DND-41 (cell line): ENCODE results near the gene ACBD4.

Experiments used
- ATAC-seq: fragments of 200-7000 bp; cut with Tn5 transposase; 3 replicates; pipeline ENCODE4 v1.9.1; 2021; ENCODE audit warnings: low read depth; ENCODE audit not compliant: insufficient read depth
- DNase-seq: peaks from one replicate; pipeline ENCODE4 v3.0.0-alpha.2; 2020
- H2AFZ ChIP-seq: 2 replicates; pipeline ENCODE4 v1.6.0; 2012; ENCODE audit warnings: low read depth, low read length
- H3K27ac ChIP-seq: 2 replicates; pipeline ENCODE4 v1.5.1; 2012; ENCODE audit warnings: low read length, inconsistent platforms
- H3K27me3 ChIP-seq: fragments of 200-600 bp; sonication (generic); 2 replicates; pipeline ENCODE4 v1.6.0; 2012; ENCODE audit warnings: low read length, mild to moderate bottlenecking, inconsistent platforms; ENCODE audit not compliant: insufficient read depth, poor library complexity
- H3K36me3 ChIP-seq: 2 replicates; pipeline ENCODE4 v1.5.1; 2012; ENCODE audit warnings: low read length, inconsistent platforms; ENCODE audit not compliant: insufficient read depth
- H3K4me1 ChIP-seq: 2 replicates; pipeline ENCODE4 v1.5.1; 2012; ENCODE audit warnings: mild to moderate bottlenecking, low read length; ENCODE audit not compliant: insufficient read depth
- H3K4me2 ChIP-seq: 2 replicates; pipeline ENCODE4 v1.6.0; 2012; ENCODE audit warnings: mild to moderate bottlenecking, moderate library complexity, low read length, inconsistent platforms; ENCODE audit not compliant: insufficient read depth
- H3K4me3 ChIP-seq, 2 experiments: fragments of 200-600 bp in 1 of 2; shearing (Covaris generic) in 1 of 2; 2 replicates each; pipeline ENCODE4 v1.5.1; 2012 to 2016; ENCODE audit warnings: inconsistent platforms in 2 of 2, low read length in 2 of 2, mild to moderate bottlenecking in 2 of 2, low read depth in 1 of 2, moderate library complexity in 1 of 2
- H3K79me2 ChIP-seq: 2 replicates; pipeline ENCODE4 v1.6.0; 2012; ENCODE audit warnings: low read length, inconsistent platforms; ENCODE audit not compliant: insufficient read depth
- H3K9ac ChIP-seq: 2 replicates; pipeline ENCODE4 v1.6.0; 2012; ENCODE audit warnings: low read depth, mild to moderate bottlenecking, inconsistent platforms, low read length, moderate library complexity
- H3K9me3 ChIP-seq: 2 replicates; pipeline ENCODE4 v1.5.1; 2012; ENCODE audit warnings: low read length, moderate library complexity, mild to moderate bottlenecking, inconsistent platforms; ENCODE audit not compliant: insufficient read depth, severe bottlenecking
- H4K20me1 ChIP-seq: 2 replicates; pipeline ENCODE4 v1.6.0; 2012; ENCODE audit warnings: low read length; ENCODE audit not compliant: insufficient read depth
- EZH2 ChIP-seq: IDR thresholded peaks from 3 replicates; pipeline ENCODE4 v1.6.1; 2012; ENCODE audit warnings: borderline replicate concordance, low read depth, mild to moderate bottlenecking, moderate library complexity, low read length, inconsistent platforms; ENCODE audit not compliant: severe bottlenecking
- TF ChIP-seq, protein P1 (sequence below): IDR thresholded peaks from 2 replicates; pipeline ENCODE4 v1.5.1; 2012; ENCODE audit warnings: borderline replicate concordance, low read length, moderate library complexity, mild to moderate bottlenecking; ENCODE audit not compliant: poor library complexity, severe bottlenecking; ENCODE audit errors: extremely low read depth

Gene ACBD4

DNA sequence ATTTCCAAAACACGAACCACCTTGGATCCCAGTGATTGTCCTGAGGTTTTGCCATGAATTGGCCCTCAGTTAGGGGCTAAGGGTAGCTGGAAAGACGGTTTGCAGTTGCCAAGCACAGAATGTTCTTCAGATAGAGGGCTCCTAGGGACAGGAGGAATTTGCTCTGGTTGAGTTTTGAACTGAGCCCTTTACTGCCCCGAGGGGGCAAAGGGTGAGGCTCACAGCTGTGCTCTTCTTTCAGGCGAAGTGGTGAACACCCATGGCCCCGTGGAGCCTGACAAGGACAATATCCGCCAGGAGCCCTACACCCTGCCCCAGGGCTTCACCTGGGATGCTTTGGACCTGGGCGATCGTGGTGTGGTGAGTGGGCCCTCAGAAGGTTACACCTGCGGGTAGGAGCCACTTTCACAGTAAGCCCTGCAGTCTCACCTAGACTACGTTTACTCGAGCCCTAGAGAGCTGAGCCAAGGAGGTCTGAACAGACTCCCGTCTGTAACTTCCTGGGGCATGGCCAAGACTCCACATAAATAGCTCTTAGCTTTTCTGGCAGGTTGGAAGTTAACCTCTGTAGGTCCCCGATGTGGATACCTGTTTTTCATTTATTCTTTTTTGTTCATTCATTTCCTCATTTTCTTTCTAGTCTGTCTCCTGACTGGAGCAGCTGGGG, 41.9 kb upstream of the ACBD4 start:
- Histone ChIP-seq H3K27ac (no peak overlapping the region), H3K4me1 (no peaks in the 10 kb centered on the region), H3K4me3 (no peak overlapping the region), H3K27me3 (no peaks in the 10 kb centered on the region), H2AFZ (no peak overlapping the region), H3K79me2 (peaks cover 2% of the 10 kb centered on the region; the same call in 1 of the 2 replicates), H4K20me1 (peaks cover 13% of the 10 kb centered on the region), H3K9ac (no peak overlapping the region), H3K36me3 (peaks cover 91% of the 10 kb centered on the region), H3K9me3 (no peaks in the 10 kb centered on the region), H3K4me2 (no peak overlapping the region)
- DNase-seq (no peak), ATAC-seq (no peak)
- TF ChIP-seq, protein P1, sequence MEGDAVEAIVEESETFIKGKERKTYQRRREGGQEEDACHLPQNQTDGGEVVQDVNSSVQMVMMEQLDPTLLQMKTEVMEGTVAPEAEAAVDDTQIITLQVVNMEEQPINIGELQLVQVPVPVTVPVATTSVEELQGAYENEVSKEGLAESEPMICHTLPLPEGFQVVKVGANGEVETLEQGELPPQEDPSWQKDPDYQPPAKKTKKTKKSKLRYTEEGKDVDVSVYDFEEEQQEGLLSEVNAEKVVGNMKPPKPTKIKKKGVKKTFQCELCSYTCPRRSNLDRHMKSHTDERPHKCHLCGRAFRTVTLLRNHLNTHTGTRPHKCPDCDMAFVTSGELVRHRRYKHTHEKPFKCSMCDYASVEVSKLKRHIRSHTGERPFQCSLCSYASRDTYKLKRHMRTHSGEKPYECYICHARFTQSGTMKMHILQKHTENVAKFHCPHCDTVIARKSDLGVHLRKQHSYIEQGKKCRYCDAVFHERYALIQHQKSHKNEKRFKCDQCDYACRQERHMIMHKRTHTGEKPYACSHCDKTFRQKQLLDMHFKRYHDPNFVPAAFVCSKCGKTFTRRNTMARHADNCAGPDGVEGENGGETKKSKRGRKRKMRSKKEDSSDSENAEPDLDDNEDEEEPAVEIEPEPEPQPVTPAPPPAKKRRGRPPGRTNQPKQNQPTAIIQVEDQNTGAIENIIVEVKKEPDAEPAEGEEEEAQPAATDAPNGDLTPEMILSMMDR: no peak
- TF ChIP-seq EZH2: no peak

DNA sequence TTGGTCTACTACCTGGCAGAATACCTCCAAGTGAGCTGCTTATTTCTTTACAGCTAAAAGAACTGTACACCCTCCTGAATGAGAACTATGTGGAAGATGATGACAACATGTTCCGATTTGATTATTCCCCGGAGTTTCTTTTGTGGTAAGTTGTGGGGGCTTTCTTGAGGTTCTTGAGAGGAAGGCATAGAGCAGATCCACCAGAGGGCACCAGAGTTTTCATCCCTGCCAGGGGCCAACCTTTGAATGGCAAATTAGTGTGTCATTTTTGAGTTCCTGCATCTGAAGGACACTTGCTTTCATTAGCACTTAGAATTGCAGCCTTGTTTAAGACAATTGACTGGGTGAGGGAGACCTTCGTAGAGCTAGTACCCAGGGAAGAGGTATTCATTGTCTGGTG, 39.3 kb upstream of the ACBD4 start:
- Histone ChIP-seq H3K4me1 (no peaks in the 10 kb centered on the region), H2AFZ (no peak overlapping the region), H3K4me3 (no peak overlapping the region), H3K9me3 (no peaks in the 10 kb centered on the region), H3K4me2 (no peak overlapping the region), H3K9ac (no peak overlapping the region), H3K27ac (no peak overlapping the region), H3K36me3 (peaks cover 85% of the 10 kb centered on the region), H4K20me1 (peaks cover 13% of the 10 kb centered on the region), H3K27me3 (no peaks in the 10 kb centered on the region), H3K79me2 (no peaks in the 10 kb centered on the region)
- DNase-seq (peak; percentile 30), ATAC-seq (no peak)
- TF ChIP-seq, protein P1: peak; percentile 62
- no peak for TF ChIP-seq EZH2

DNA sequence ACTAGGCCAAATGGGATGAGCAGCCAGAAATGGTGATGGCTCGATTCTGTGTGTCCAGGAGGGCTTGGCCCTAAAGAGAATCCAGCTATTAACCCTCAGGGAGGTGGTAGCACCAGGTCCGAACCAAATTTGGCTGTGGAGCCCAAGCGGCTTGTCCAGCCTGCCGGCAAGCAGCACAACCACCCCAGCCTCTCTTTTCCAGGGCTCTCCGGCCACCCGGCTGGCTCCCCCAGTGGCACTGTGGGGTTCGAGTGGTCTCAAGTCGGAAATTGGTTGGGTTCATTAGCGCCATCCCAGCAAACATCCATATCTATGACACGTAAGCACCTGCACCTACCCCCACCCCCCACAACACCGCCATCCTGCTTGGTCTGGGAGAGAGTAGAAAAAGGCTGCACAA, 38.6 kb upstream of the ACBD4 start:
- DNase-seq: no peak
- H3K4me1 ChIP-seq: no peaks in the 10 kb centered on the region
- no peak for TF ChIP-seq EZH2
- TF ChIP-seq, protein P1: no peak
- H2AFZ ChIP-seq: no peak overlapping the region
- H3K36me3 ChIP-seq: peaks cover 85% of the 10 kb centered on the region
- peaks cover 13% of the 10 kb centered on the region for H4K20me1 ChIP-seq
- no peaks in the 10 kb centered on the region for H3K27me3 ChIP-seq
- H3K27ac ChIP-seq: no peak overlapping the region
- H3K9ac ChIP-seq: no peak overlapping the region
- ATAC-seq: no peak
- H3K79me2 ChIP-seq: no peaks in the 10 kb centered on the region
- no peak overlapping the region for H3K4me2 ChIP-seq
- no peaks in the 10 kb centered on the region for H3K9me3 ChIP-seq
- no peak overlapping the region for H3K4me3 ChIP-seq
